T-helper 2 cell treated with Interferon-gamma antibody and Interleukin-4, amounts not matched to agents 100 ng/mL and 5 ng/mL, for 36 hours (primary cell): ENCODE results near the gene ELK3. TPM values are rescaled to one million over a fixed set of nuclear protein-coding genes. Genes with fewer than 3 reads are reported as not detected.

Source experiments
- intact Hi-C: fragments of 100-400 bp; cut with micrococcal nuclease; formaldehyde crosslinking; loops from one replicate; pipeline ENCODE4 v1.15.1; 2023
- total RNA-seq: library from RNA; stranded (reverse); gene quantifications from 2 replicates; pipeline ENCODE4 v1.2.3, GENCODE V29; 2022

ELK3 gene
- total RNA-seq, 1 donor from 2014 or later: 29.8 TPM

GRCh38 chr12:96233168-96233567 lies 39.0 kb downstream of the ELK3 start:
- intact Hi-C loops: no loop called here

GRCh38 chr12:96233939-96234461 lies 39.8 kb downstream of the ELK3 start:
- intact Hi-C loops: no loop called here

DNA sequence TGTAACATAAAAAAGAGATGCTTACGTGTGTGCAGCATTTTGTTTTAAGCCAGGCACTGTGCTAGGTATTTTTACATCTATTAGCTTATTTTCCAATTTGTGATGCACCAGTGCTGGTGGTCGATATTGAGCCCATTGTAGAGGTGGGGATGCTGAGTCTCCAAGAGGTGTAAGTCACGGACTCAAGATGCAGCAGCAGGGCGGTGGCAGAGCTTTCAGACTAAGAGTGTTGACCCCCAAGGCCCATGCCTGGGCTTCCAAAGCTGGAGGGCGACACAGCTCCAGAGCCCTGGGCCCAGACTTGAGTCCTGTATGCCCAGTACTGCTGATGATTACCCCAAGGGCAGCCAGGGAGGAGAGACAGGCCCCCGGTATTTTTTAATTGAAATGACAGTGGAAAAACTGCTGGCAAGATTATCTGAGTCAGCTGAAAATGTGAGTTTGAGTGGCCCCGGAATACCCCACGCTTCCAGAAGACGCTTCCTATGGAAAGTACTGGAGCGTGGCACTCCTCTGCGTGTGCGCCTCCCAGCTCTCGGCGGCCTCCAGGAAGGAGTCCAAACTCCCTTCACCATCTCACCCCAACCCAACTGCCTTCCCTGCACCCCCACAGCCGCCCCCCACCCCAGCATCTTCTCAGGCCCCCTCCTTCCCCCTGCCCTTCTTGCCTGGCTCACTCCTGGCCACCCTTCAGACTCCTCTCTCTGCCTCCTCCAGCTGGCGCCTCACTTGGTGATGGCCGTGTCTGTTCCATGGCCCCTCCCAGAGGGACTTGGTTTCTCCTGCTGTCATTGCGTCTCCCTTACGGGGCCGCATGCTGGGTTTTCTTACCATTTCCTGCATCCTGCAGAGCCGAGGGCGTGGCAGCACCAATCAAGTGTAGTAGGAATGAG lies 40.7 kb downstream of the ELK3 start:
- intact Hi-C loops: no loop called here

- intact Hi-C loops: no loop called here
Measured at GRCh38 chr12:96235484-96235826, 41.3 kb downstream of the ELK3 start.

- intact Hi-C loops: no loop called here
Measured at GRCh38 chr12:96236221-96236822, 42.1 kb downstream of the ELK3 start.

DNA sequence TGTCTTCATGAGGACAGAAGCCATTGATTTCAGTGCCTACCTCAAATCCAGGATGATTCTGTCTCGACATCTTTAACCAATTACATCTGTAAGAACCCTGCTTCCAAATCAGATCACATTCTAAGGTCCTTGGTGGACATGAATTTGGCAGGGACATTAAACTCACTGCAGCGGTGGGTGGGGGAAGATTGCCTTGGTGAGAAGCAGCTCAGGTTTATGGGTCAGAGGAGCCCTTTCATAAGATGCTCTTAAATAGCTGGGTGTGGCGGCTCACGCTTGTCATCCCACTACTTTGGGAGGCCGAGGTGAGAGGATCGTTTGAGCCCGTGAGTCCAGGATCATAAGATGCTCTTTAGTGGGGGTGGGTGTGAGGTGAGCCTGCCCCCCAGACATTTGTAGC lies 42.9 kb downstream of the ELK3 start:
- intact Hi-C loops: no loop called here

DNA sequence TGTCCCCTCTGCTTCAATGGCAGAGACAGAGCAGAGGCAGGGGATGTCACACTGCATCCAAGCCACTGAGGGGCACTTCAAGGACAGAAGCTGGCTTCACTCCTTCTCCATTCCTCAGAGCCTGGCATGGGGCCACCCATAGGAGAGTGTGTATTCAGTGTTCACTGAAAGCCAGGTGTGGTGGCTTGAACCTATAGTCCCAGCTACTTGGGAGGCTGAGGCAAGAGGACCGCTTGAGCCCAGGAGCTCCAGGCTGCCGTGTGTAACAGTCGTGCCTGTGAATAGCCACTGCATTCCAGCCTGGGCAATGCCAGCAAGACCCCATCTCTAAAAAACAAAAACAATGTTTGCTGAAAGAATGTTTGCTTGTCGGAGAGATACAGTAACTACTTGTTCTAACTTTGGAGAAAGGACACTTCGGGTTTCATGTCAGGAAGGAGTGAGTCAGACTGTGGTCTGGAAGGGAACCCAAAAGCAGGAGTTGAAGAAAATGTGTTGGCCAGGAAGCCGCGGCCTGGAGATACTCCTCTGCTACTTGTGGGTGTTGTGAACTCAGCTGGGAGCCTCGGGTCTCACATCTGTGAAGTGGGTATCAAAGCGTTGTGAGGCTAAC lies 43.4 kb downstream of the ELK3 start:
- intact Hi-C loops: no loop called here

GRCh38 chr12:96238336-96239047 lies 44.3 kb downstream of the ELK3 start:
- intact Hi-C loops: no loop called here

GRCh38 chr12:96239711-96240635 lies 45.8 kb downstream of the ELK3 start:
- intact Hi-C loops: no loop called here

DNA sequence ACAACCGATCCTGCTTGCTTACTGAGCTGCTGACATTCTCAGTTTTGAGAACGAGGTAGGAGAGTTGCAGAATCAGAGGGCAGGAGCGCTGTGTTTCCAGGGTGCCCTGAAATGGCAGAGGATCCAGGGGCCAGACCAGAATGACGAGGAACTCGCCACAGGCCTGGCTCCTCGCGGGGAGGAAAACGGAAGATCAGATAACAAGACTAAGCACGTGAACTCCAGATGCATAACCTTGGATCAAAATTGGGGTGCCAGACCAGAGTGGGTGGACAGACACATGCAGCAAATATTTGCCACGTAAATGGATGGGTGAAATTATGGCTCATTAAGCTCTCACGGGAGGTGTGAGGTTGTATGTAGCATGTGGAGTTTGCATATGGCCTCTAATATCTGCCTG lies 46.5 kb downstream of the ELK3 start:
- intact Hi-C loops: no loop called here

GRCh38 chr12:96241431-96241830 lies 47.3 kb downstream of the ELK3 start:
- intact Hi-C loops: no loop called here

DNA sequence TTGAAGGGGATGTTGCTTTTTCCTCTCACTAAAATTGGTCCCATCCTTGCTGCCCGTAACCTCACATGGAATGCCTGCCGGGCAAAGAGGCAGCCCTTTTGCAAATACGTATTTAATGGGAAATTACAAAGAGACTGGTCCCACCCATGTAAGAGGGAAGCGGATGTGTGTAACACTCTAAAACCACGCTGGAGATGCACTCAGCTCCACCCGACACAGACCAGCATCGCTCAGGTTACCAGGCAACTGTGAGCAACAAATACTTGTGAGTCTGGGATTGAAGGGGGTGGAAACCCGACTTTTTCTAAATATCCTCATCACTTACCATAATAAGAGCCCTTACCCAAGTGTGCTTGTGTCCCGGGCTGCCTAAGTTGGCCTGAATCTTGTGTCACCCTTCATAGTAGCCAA lies 47.7 kb downstream of the ELK3 start:
- intact Hi-C loops: loop anchor here (2.0 kb wide), 1 partner anchor 159 kb away; the partner anchor contains the start of gene CDK17

GRCh38 chr12:96242597-96242996 lies 48.4 kb downstream of the ELK3 start:
- intact Hi-C loops: loop anchor here (2.0 kb wide), 1 partner anchor 158 kb away; the partner anchor contains the start of gene CDK17

DNA sequence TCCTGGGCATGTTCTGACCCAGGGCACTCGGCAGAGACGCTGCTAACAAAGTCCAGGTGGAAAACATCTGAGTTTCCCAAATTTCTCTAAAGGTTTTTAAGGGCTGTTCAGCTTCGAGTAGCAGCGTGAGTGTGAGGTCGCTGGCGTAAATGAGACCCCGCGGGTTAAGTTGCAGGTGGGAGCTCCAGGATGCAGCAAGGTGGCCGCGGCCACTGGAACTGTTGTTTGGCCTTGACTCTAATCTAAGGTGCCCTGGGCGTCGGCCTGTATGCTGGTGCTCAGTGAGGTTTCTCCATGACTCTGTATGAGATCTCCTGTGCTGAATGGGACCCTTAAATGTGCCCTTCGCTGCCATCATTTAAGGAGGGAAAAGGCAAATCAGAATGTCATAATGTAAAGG lies 50.7 kb downstream of the ELK3 start:
- intact Hi-C loops: no loop called here

- intact Hi-C loops: no loop called here
Measured at GRCh38 chr12:96246926-96247505, 52.8 kb downstream of the ELK3 start.

GRCh38 chr12:96247563-96247962 lies 53.4 kb downstream of the ELK3 start:
- intact Hi-C loops: no loop called here

DNA sequence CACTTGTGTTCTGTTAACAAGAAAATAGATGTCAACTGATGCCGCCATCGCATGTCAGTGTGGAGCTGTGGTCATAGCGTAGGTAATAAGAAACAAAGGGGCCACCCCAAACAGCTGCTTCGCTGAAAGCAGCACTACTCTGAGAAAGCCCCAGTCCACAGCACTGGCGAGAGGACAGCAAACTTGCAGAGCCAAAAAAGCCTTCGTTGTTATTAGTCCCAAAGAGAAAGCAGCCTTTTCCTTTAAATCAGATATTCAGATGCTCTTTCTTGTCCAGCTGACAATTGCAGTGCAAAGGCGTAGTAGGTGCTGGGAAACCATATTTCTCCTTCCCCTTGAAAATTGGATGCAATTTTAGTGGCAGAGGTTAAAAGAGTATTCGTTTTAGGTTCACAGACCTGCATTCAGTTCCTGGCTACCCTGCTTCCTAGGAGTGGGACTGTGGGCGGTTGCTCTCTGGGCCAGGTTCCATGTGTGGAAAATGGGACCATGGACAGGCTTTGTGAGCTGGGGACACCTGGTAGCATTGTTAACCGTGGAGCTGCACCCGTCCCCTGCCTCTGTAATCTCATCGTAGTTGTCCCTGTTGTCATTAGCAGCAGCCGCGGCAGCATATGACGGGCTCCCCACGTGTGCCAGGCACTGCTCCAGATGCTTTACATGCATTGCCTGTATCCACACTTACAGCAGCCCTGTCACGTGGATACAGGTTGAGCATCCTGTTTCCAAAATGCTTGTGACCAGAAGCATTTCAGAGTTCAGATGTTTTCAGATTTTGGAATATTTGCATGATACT lies 54.2 kb downstream of the ELK3 start:
- intact Hi-C loops: no loop called here

GRCh38 chr12:96249196-96250118 lies 55.3 kb downstream of the ELK3 start:
- intact Hi-C loops: no loop called here
